IPS-11a (cell line): ENCODE measurements around the gene ZBTB7B.

Experiments used
- H3K4me3 ChIP-seq: one replicate; pipeline ENCODE4 v1.5.1; 2013; ENCODE audit warnings: low read depth, low read length, control low read depth

Gene ZBTB7B

DNA sequence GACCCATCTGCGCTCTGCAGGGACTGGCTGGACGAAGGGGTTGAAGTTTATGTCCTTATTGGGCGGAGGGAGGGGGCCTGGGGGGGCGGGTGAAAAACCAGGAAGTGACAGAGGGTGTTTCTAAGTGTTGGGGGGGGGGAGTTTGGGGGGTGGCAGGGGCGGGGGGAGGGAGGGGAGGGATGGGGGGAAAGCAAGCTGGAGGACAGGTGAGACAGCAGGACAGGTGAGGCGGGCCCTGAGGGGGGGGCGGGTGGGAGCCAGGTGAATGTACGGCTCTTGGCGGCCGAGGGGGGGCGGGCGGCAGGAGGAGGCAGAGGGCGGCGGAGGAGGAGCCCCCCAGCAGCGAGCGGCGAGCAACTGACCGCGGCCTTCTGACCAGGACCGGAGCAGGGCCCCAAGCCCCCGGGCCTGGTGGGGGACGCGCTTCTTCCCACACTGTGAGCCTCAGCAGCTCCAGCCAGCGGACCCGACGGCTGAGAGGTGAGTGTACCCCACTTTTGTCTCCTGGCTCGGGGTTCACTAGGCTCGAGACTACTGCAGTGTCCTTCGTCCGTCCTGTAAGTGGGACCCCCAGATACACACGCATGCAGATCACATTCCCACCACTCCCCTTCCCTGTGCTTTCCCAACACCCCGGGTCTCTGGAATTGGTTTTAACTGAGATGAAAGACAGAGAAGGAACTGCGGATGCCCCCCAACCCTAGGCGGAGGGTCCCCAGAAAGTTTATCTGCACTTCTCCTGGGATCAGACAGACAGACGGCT is at the start of gene ZBTB7B:
ZBTB7B (plus strand) TSS at position 339 of the 763 bp plus-strand sequence. CDS start 11,859 bp downstream, outside the sequence.
- peak within 1 kb of the TSS; percentile 82 for H3K4me3 ChIP-seq

DNA sequence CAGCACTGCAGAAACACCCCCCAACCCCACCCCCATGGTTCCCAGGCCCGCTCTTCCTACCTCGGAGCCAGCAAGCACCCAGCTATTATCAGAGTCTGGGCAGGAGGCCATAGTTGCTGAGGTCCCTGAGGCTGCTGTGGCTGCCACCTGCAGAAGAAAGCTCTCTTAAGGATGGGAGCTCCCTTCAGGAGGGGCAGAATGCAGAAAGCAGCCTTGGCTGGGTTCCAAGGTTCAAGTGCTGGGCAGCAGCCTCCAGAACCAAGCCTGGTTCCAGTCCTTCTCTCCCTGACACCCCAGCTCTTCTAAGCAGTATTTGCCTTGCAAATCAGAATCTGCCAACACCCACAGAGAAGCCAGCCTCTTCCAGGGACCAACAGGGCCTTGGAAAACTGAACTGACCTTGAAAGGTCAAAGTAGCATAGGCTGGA is 49.0 kb upstream of the ZBTB7B start:
- no peak overlapping the region for H3K4me3 ChIP-seq

DNA sequence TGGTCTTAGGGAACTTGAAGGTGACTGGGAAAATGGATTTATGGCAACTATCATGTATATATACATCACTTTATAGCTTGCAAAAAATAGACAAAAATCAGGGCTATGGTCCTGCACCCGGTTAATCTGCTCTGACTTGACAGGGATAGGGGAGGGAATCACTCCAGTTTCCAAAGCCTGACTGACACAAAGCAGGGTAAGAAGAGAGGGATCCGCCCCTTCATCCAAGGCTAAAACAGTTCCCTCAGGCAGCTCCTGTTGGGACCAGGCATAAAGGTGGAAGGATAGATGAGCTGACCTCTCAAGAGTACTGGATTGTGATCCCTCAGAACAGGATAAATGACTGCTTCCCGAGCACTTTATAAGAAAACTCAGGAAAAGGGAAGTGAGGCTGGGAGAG is 48.1 kb upstream of the ZBTB7B start:
- H3K4me3 ChIP-seq: no peak overlapping the region

DNA sequence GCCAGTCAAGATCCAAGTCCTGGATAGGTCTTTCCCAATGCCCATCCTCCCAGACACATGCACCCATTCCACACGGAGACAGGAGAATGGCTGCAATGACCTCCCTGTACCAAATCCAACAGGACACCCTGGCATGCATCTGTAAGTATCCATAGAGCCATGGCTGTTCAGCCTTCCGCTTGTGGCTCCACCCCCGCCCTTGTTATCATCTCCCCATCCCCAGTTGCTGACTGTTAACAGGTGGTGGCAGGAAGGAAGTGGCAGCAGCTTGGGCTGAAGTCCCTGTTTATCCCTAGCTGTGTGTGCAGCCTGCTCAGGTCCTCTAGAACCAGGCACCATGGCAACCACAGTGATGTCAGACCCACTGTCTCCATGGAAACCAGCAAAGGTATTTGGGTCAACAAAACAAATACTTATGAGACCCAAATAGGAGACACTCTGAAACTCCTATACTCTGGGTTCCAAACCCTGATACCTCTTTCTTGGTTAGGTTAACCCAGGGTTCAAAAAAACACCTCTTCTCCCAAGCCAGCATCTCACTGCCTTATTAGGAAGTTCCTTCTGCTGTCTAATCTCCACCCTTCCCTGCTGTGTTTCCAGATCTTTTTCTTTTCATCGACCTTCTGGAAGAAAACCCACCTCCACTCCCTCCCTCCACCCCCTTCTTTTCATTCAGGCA is 47.4 kb upstream of the ZBTB7B start:
- peak overlapping the region; percentile 56 for H3K4me3 ChIP-seq

DNA sequence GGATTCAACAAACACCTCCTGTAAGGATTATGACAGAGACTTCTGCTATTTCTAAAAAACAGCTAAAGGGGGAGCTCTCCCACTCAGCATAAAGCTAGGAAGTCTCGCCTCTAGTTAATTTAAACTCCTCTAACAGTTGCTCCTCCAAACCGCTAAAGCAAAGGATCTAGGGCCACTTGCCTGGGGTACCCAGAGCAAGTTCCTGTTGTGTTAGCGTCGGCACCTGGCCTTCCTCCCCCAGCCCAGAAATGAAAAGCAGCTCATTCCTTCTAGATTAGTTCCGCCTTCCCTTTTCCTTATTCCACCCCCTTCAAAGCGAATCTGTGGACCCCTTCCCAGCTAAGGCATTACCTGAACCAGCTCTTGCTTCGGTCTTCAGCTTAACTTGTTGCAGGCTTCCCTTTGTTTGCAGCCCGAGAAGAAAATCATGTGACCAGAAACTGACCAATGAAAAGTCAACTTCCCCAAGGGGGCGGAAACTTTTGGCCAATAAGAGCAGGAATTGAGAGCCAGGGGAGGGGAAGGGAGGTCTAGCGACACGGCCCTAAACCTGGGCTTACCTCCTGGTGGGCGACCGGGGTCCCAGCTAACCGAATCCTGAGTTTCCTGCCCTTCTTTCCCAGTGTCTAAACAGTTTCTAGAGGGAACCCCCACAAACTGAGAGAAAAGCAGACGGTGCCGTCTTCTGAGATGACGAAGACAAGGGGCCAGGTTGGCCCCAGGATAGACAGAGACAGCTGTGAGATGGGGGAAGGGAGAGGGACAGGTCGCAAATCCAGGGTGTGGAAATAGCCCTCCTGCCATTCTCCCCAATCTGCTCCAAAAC is 46.7 kb upstream of the ZBTB7B start, which contains the start of gene PBXIP1:
PBXIP1 (minus strand) TSS at position 382 of the 826 bp plus-strand sequence. CDS start 2,378 bp downstream, outside the sequence.
- H3K4me3 ChIP-seq: peak within 1 kb of the TSS; percentile 56

DNA sequence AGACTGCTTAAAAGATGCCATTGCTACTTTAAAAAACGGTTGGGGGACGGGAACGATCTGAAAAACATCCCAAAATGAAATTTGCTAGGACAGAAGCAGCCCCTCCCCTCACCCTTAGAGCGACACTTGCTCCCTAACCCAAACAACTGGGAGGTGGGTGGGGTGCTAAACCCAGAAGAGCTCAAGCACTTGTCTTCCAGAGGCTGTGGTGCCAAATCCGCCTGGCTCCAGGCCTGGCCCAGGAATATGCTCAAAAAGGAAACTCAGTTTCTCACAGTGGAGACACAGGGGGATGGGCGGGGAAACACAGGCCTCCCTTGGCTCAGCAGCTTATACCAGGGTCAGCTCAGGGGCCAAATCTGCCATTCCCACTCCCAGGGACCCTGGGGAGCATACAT is 46.1 kb upstream of the ZBTB7B start:
- H3K4me3 ChIP-seq: peak overlapping the region; percentile 56

DNA sequence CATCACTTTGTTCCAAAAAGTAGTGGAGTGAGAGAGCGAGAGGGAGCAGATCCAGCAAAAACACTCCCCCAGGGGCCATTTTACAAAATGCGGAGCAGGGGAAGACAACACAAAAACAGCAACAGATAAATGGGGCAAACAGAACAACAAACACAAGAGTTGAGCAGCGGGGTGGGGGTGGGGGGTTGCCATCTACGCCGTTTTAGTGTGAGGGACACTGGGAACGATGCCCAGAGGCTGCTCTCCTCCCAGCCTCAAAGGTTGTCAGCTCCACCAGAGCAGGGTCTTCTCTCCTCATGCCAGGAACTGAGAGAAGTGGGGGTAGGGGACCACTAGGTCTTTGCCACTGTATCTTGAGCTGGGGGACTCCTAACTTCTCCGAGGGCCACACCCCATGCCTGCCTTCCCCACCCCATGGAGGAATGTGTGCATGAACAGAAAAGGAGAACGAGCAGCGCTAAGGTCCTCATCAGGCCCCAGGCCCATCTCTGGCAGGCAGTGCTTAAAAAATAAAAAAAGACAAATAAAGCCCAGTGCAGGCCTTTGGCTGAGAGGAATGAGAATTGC is 45.4 kb upstream of the ZBTB7B start:
- H3K4me3 ChIP-seq: no peak overlapping the region

DNA sequence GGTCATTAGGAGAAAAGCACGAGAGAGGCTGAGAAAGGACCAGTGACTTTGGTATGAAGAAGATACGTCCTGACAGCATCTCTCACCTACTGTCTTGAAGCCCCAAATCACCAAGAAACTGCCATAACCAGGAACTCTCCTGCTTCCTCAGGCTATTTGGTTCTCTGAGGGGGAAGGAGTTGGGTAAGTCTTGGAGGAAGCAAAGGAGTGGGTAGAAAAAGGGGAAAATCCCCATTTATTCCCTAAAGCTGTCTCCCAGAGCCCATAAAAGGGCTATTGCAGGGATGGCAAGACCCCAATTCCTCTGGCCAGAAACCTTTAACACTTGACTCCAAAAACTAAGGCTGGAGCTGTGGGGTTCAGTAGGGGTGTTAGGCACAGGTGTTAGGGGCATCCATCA is 44.6 kb upstream of the ZBTB7B start:
- no peak overlapping the region for H3K4me3 ChIP-seq

DNA sequence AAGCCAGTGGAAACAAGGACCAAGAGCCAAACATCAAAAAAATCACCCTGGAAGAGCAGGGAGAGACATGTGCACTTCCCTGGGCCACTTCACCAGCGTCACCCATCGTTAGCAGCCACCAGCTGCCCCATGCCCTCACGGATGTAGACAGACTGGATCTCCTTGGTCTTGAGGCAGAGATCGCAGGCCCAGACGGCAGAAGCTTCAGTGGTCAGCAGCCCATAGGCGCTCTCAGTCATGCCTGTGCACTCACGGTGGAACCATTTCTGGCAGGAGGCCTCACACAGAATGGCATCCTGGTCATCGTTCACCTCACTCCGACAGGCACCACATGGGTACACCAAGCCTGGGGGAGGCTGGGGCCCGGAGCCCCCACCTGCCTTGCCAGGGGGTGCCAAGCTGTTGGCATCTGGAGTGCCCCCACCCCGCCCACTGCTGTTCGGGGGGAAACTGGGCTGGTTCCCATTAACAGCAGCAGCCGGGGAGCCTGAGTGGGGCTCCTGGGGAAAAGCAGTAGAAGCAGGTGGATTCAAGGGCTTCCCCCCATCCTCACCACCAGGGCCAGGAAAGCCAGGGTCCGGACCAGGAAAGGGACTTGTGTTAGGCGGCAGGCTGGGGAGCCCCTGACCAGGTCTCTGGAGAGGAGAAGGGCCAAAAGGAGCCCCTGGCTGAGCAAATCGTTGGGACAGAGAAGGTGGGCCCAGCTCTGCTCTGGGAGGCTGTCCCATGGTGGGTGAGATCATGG is 43.7 kb upstream of the ZBTB7B start:
- no peak overlapping the region for H3K4me3 ChIP-seq

DNA sequence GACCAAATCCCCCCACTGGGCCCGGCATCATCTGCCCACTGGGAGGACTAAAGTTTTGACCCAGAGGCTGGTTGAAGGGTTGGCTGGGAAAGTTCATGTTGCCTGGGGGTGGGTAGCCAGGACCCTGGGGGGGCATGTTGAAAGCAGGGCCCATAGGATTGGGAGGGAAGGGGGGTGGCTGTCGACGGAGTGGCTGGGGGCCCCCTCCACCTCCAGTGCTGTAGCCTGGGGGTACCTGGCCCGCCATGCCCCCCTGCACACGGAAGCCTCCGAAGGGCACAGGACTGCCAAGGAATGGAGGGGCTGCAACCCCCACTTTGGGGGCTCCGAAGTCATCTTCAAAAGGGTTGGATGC is 43.2 kb upstream of the ZBTB7B start:
- H3K4me3 ChIP-seq: no peak overlapping the region

DNA sequence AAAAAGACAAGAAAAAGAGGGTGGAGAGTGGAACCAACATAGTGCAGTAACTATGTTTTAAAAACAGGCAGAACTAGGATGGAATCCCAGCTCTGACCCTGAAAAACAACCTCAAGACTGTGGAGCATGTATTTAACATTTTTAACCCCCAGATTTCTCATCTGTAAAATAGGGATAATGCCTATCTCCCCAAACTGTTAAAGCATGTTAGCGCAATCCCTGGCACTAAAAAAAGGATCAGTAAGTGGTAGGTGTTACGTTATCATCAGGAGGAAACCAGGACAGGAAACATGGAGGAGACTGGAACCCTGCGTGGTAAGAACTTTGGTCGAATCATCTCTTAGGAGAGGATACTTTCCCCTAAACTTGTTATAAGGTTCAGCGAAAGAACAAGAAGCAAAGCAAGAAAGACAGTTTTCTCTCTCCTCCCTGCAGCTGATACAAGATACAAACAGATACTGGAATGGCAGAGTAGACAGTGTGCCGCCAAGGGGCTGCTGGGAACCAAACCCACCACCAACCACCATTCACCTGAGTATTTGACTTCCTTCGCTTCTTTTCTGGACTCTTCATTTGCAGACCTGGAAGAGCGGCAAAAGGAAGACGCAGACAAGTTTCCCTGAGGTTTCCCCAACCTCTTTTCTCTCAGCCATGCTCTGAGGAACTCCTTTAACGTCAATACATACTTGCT is 42.0 kb upstream of the ZBTB7B start:
- peak overlapping the region; percentile 76 for H3K4me3 ChIP-seq

DNA sequence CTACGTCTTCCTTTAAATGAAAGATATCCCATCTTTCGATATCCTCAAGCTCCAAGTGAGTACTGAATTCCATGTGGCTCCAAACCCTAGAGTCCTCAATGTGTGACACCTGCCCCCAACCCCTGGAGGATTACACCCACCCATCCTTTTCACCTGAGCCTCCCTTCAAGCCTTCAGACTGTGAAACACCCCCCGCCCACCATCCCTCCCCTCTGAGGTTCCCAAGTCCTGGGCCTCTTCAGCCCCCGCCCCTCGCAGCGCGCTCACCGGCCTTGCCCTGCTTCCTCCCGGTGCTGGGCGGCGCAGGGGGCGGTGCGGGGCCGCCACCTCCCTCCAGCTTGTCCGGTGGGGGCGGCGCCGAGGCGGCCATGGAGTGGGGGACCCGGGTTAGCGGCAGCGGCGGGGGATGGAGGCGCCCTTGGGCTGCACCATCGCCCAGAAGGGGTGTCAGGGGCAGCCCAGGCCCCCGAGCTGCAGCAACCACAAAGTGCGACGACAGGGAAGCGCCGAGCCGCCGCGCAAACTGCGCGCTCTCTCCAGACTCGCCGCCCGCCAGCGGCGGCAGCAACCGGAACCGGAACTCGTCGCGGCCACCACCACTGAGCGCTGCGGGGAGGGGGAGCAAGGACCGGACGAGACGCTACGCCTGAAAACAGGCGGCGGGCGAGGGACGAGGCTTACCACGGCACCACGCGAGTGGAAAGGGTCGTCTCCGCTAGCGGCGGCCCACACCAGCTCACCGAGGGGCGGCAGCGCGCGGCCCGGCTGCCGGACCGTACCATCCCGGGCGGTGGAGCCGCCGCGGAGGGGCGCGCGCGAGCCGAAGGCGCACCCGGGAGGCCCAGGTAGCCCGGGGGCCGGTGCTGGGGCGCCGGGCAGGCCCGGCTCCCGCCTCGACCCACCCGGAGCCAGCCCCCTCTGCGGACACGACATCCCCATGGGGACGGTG is 41.1 kb upstream of the ZBTB7B start, which contains the start of gene PYGO2:
PYGO2 (minus strand) TSS at position 576 of the 949 bp plus-strand sequence; CDS start at position 370, 206 bp downstream.
- H3K4me3 ChIP-seq: peak within 1 kb of the TSS; percentile 76

DNA sequence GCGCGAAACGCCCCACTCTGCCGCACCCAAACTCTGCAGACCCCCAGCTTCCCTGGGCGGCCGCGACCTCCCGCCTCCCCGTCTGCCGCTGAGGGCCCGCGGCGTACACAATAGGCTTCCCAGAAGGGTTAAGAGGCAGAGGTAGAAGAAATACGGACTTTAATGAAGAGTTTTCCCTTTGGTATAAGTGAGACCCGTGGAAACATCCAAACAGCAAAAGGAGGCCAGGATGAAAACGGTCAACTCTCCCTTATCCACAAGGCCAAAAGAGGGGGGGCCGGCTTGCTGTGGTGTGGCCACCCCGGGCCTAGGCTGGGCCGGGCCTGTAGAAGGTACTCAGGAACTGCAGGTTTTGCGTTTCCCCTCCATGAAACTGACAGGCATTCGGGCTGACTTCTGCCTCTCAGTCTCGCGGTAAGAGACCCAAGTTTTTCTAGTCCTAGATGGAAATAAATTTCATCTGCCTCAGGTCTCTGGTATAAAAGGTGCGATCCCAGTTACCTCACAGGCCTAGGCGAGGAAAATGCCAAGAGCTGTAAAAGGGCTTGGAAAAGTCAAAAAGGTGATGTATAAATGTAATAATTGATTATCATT is 40.3 kb upstream of the ZBTB7B start:
- H3K4me3 ChIP-seq: peak overlapping the region; percentile 76

DNA sequence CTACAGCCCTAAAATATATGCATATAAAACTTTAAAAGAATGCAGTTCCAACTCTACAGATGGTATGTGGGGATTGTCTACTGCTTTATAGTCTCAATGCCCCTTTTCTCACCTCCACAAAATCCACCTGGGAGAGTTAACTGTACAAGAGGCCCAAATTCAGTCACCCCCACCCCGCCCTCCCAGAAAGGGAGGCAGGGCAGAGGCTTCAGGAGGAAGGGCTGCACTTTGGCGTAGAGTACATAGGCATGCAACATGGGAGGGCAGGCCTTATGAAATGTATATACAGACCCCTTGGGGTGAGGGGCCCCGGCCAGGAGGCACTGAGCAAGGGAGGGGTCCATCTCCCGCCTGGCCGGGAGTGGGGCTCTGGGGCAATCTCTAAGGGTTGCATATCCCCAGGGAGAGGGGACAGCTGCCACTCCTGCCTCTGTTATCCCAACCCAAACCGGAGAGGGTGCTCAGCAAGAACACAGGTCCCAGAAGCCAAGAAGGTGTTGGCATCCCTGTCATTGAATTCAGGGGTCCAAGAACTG is 39.7 kb upstream of the ZBTB7B start:
- H3K4me3 ChIP-seq: no peak overlapping the region

DNA sequence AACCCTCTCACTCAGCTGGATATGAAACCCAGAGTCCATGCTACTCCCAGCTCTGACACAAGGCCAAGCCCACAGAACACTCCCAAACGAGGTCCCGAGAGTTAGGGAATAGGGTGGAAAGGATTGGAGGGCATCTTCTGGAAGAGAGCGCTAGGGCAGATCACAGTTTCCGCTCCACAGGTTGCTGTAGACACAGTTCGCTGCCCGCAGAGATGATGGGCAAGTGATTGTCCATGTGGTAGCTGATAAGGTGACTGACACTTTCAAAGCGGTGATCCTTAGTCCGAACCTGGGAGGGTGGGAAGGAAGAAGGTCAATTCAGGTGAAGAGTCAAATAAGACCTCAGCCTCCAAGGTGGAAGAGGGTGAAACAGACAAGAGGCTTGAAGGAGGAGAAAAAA is 39.0 kb upstream of the ZBTB7B start:
- H3K4me3 ChIP-seq: no peak overlapping the region

DNA sequence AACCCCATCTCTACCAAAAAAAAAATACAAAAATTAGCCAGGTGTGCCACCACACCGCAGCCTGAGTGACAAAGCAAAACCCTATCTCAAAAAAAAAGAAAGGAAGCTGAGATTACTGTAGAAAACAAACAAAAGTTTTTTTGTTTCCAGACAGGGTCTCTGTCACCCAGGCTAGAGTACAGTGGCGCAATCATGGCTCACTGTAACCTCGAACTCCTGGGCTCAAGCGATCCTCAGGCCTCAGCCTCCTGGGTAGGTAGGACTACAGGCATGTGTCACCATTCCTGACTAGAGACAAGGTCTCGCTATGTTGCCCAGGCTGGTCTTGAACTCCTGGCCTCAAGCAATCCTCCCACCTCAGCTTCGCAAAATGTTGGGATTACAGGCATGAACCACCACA is 38.2 kb upstream of the ZBTB7B start:
- H3K4me3 ChIP-seq: no peak overlapping the region

DNA sequence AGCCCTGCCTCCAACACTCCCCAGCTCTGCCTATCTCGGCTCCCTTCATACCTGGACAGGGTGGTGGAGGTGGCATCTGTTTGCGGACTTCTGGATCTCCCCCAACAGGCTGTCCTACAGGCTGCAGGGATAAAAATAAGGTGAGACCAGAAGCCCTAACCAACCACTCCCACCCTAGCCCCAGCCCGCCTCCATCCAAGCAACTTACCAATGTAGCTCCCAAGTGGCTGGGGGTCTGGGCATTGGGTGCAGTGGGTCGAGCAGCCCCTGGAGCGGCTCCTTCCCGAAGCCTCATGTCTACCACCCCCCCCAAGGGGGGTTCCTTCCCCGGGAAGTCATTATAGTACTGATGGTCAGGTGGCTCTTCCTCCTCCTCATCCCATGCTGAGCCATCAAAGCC is 36.5 kb upstream of the ZBTB7B start:
- H3K4me3 ChIP-seq: no peak overlapping the region
